ENCODE measurements around the gene CARM1.

Gene CARM1

DNA sequence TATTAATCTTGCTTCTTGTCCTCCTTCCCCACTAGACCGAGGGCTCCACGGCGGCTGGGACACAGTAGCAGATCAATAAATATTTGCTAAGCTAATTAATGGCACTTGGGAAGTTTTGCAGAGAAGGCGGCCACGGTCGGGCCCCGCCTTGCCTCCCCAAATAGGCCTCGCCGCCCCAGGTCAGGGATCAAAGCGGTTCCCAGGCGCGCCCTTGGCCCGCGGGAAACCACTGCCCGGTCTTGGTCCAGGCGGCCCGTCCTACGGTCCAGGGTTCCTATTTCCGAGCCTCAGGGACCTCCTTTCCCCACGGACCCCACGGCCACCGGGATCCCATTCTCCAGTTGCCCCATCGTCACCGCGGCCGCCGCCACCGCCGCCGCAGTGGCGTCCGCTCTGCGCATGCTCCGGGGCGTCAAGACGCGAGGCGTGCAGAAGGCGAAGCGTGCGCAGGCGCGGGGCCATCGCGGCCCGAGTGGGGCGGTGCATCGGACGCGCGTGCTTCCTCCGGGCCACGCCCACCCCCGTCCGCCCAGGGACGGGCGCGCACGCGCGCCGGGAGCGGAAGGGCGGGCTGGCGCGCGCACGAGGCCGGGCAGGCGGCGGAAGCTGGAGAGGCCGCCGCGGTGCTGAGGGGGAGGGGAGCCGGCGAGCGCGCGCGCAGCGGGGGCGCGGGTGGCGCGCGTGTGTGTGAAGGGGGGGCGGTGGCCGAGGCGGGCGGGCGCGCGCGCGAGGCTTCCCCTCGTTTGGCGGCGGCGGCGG is 89.1 kb downstream of the CARM1 start, which contains the start of gene SMARCA4:
TSS of gene SMARCA4 (plus strand) at position 717 of the 759 bp plus-strand sequence. CDS start 23,122 bp downstream, outside the sequence.
- H3K4me3 ChIP-seq (replicated peaks in 1 of 2; ENCODE audit: low read depth in 2 of 2, low read length in 2 of 2), result peak within 1 kb of the TSS; percentile 85 to 89
- no peak for TF ChIP-seq CTCF (IDR thresholded peaks at IDR 0.05; ENCODE audit: low read depth, low read length)

DNA sequence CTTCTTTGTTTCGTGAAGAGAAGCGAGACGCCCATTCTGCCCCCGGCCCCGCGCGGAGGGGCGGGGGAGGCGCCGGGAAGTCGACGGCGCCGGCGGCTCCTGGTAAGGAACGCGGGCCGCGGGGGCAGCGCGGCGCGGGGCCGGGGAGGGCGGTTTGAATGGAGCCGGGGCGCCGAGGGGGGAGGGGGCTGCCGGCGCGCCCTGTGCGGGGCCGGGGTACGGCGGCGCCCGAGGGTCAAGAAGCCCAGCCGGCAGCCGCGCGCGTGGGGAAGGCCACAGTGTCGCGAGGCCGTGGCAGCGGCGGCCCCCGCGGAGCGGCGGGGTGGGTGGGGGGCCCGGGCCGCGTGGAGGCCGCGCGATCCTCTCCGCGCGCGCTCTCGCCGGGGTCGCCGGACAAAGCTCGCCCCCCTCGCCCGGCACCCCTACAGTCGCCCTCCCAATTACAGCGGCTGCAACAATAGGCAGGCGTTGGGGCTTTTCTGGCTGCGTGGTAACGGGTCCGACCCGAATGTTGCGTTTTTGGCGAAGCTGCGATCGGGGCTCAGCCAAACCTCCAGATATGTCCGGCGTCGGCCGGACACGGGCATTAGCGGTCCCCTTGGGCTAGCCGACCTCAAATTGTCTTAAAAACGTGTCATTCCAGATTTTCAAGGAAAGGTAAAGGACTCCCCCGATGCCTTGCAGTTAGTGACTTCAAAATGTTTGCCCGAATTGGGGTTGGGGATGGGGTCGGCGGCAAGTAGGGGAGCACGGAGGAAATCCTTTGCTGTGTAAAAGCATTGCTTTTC is 89.9 kb downstream of the CARM1 start:
- TF ChIP-seq CTCF (IDR thresholded peaks at IDR 0.05; ENCODE audit: low read depth, low read length), result no peak
- DNase-seq (ENCODE audit: low read depth in 2 of 2), result peak; percentile 30 to 32
- peak overlapping the region; percentile 85 to 89 for H3K4me3 ChIP-seq (replicated peaks in 1 of 2; ENCODE audit: low read depth in 2 of 2, low read length in 2 of 2)

More for the DNA sequence above, 89.1 kb downstream of the CARM1 start, which contains the start of gene SMARCA4:
- DNase-seq (ENCODE audit: low read depth in 2 of 2), result peak; percentile 96 to 98

GRCh38 chr19:10962863-10963262 is 91.5 kb downstream of the CARM1 start:
- TF ChIP-seq CTCF (IDR thresholded peaks at IDR 0.05; ENCODE audit: low read depth, low read length), result no peak
- H3K4me3 ChIP-seq (replicated peaks in 1 of 2; ENCODE audit: low read depth in 2 of 2, low read length in 2 of 2), result no peak overlapping the region
- no peak for DNase-seq (ENCODE audit: low read depth in 2 of 2)

DNA sequence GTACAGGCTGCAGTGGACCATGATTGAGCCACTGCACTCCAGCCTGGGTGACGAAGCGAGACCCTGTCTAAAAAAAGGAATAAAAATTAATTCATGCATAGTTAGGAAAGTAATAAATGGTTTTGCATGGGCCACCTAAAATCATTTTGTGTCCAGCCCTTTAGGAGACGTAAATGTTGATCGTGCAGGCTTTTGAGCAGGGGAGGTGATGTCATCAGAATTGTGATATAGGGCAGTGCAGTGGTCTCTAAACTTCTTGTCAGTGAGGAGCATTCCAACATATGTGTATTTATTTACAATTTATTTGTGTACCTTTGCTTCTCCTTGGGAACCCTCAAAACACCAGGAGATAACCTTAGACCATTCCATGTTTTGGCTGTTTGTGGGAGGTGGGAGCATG is 92.5 kb downstream of the CARM1 start:
- no peak for TF ChIP-seq CTCF (IDR thresholded peaks at IDR 0.05; ENCODE audit: low read depth, low read length)
- no peak for DNase-seq (ENCODE audit: low read depth in 2 of 2)
- no peak overlapping the region for H3K4me3 ChIP-seq (replicated peaks in 1 of 2; ENCODE audit: low read depth in 2 of 2, low read length in 2 of 2)

GRCh38 chr19:10964903-10965302 is 93.5 kb downstream of the CARM1 start:
- no peak overlapping the region for H3K4me3 ChIP-seq (replicated peaks in 1 of 2; ENCODE audit: low read depth in 2 of 2, low read length in 2 of 2)
- no peak for DNase-seq (ENCODE audit: low read depth in 2 of 2)
- no peak for TF ChIP-seq CTCF (IDR thresholded peaks at IDR 0.05; ENCODE audit: low read depth, low read length)

DNA sequence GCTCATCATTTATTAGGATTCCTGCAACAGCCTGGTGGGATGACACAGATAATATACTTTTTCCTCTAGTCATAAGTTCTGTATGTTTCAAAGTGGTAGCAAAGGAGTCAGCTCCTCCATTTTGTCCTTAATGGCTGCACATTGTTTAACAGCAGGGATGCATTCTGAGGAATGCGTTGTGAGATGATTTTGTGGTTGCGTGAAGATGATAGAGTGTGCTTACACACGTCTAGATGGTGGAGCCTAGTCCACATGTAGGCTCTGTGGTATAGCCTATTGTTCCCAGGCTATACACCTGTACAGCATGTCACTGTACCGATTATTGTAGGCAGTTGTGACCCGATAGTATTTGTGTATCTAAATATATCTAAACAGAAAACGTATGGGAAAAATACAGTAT is 94.0 kb downstream of the CARM1 start:
- no peak overlapping the region for H3K4me3 ChIP-seq (replicated peaks in 1 of 2; ENCODE audit: low read depth in 2 of 2, low read length in 2 of 2)
- no peak for DNase-seq (ENCODE audit: low read depth in 2 of 2)
- no peak for TF ChIP-seq CTCF (IDR thresholded peaks at IDR 0.05; ENCODE audit: low read depth, low read length)
